AG04450 (cell line): ENCODE results near the gene ARHGAP1. TPM values are rescaled to one million over a fixed set of nuclear protein-coding genes. Genes with fewer than 3 reads are reported as not detected.
A peak's percentile ranks its signal among the peaks of the same experiment; 100 is the strongest.

Experiments
- CTCF ChIA-PET: fragments of 300-600, 350-600 bp; formaldehyde crosslinking; extraction: SDS; loops from one replicate; lab custom pipeline; 2022; ENCODE audit warnings: antibody characterized with exemption, inconsistent platforms; lab: Charles Lee
- POLR2A ChIA-PET: fragments of 350-600 bp; formaldehyde crosslinking; extraction: SDS; loops from one replicate; lab custom pipeline; 2021; ENCODE audit warnings: antibody characterized with exemption, inconsistent platforms; lab: Yijun Ruan, JAX
- DNase-seq: peaks from one replicate; pipeline ENCODE4 v3.0.0-alpha.2; 2011; ENCODE audit warnings: low read depth, low spot score
- H3K27ac ChIP-seq: one replicate; pipeline ENCODE4 v1.5.1; 2012; ENCODE audit warnings: low read depth, low read length, control low read depth
- H3K27me3 ChIP-seq: one replicate; pipeline ENCODE4 v1.6.0; 2012; ENCODE audit warnings: low read length; ENCODE audit not compliant: control insufficient read depth, insufficient read depth
- H3K4me3 ChIP-seq: 2 replicates; pipeline ENCODE4 v1.5.1; 2011; ENCODE audit warnings: mild to moderate bottlenecking, low read depth, low read length, control low read depth
- H3K9me3 ChIP-seq: 2 replicates; pipeline ENCODE4 v1.5.1; 2012; ENCODE audit warnings: low read length; ENCODE audit not compliant: control insufficient read depth, insufficient read depth
- polyA plus RNA-seq: library from polyadenylated mRNA; depleted of rRNA; stranded (reverse); fragments of >200 nt; gene quantifications from 2 replicates; pipeline ENCODE4 v1.2.3, GENCODE V29; 2011
- TF ChIP-seq, protein P1 (sequence below): IDR thresholded peaks from 2 replicates; pipeline ENCODE4 v1.5.1; 2011; ENCODE audit warnings: low read depth, low read length, control low read depth, inconsistent platforms

Gene ARHGAP1
- polyA plus RNA-seq, 1 experiment: 42.4 TPM

DNA sequence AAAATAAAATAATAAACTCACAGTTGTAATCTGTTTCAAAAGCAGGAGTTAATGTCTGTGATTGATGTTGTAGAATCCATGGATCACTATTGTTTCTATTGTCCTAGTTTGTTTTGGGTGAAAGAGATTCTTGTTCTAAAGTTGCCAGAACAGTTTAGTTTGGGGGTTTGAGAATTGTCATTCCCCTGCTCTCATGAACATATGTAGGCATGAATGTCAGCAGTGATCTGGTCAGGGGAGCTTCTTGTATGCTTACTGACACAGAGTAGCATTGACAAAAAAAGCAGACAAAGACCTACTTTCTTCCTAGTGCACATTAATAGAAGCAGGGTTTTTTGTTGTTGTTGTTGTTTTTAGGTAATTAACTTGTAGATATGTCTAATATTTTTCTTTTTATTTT lies 38.6 kb downstream of the ARHGAP1 start:
- Histone ChIP-seq H3K9me3 (no peaks in the 10 kb centered on the region), H3K27ac (no peak overlapping the region), H3K27me3 (no peaks in the 10 kb centered on the region), H3K4me3 (no peak overlapping the region)
- TF ChIP-seq, protein P1, sequence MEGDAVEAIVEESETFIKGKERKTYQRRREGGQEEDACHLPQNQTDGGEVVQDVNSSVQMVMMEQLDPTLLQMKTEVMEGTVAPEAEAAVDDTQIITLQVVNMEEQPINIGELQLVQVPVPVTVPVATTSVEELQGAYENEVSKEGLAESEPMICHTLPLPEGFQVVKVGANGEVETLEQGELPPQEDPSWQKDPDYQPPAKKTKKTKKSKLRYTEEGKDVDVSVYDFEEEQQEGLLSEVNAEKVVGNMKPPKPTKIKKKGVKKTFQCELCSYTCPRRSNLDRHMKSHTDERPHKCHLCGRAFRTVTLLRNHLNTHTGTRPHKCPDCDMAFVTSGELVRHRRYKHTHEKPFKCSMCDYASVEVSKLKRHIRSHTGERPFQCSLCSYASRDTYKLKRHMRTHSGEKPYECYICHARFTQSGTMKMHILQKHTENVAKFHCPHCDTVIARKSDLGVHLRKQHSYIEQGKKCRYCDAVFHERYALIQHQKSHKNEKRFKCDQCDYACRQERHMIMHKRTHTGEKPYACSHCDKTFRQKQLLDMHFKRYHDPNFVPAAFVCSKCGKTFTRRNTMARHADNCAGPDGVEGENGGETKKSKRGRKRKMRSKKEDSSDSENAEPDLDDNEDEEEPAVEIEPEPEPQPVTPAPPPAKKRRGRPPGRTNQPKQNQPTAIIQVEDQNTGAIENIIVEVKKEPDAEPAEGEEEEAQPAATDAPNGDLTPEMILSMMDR: no peak
- POLR2A ChIA-PET: no interaction called here
- no peak for DNase-seq
- CTCF ChIA-PET: no interaction called here

GRCh38 chr11:46659908-46660307 lies 40.5 kb downstream of the ARHGAP1 start:
- Histone ChIP-seq H3K27me3 (no peaks in the 10 kb centered on the region), H3K27ac (no peak overlapping the region), H3K9me3 (no peaks in the 10 kb centered on the region), H3K4me3 (no peak overlapping the region)
- peak; percentile 49 for DNase-seq
- CTCF ChIA-PET: interaction anchor here (0.6 kb wide), 1 partner anchor 155 kb away, joined by 5 read pairs; no protein-coding TSS in a partner anchor
- TF ChIP-seq, protein P1: no peak
- POLR2A ChIA-PET: interaction anchor here (0.7 to 1.0 kb wide), 2 partner anchors 11 to 17 kb away, joined by 3 to 5 read pairs; no protein-coding TSS in a partner anchor

GRCh38 chr11:46658259-46658658 lies 42.2 kb downstream of the ARHGAP1 start:
- POLR2A ChIA-PET: interaction anchor here (0.7 to 1.0 kb wide), 2 partner anchors 40 to 76 kb away, joined by 3 to 6 read pairs; no protein-coding TSS in a partner anchor
- Histone ChIP-seq H3K9me3 (no peaks in the 10 kb centered on the region), H3K4me3 (no peak overlapping the region), H3K27me3 (no peaks in the 10 kb centered on the region), H3K27ac (peak overlapping the region; percentile 34)
- CTCF ChIA-PET: no interaction called here
- peak; percentile 39 for DNase-seq
- TF ChIP-seq, protein P1: no peak

DNA sequence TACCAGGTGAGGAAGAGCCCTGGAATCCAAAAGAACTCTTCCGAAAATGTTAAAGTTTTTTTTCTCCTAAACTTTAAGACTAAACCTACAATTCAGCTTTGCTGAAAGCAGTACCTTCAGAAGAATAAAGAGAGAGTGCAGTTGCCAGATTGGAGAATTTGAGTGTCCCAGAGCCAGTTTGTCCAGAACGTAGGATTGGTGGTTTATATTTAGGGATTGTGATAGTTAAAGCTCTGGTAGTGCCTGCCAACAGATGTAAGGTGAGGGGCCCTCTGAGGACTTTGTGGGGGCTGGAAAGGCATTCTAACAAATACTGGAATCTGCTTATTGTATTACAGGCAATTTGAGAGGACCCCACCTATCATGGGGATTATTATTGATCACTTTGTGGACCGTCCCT lies 43.2 kb downstream of the ARHGAP1 start:
- peak overlapping the region; percentile 3 for H3K27ac ChIP-seq
- TF ChIP-seq, protein P1: no peak
- no peaks in the 10 kb centered on the region for H3K9me3 ChIP-seq
- DNase-seq: no peak
- ChIA-PET CTCF (no interaction called here), POLR2A (interaction anchor here (0.9 kb wide), 1 partner anchor 63 kb away, joined by 3 read pairs; no protein-coding TSS in a partner anchor)
- H3K27me3 ChIP-seq: no peaks in the 10 kb centered on the region
- no peak overlapping the region for H3K4me3 ChIP-seq

GRCh38 chr11:46655631-46656030 lies 44.8 kb downstream of the ARHGAP1 start:
- no peak for DNase-seq

More at GRCh38 chr11:46655631-46656030, 44.8 kb downstream of the ARHGAP1 start:
- Histone ChIP-seq H3K27me3 (no peaks in the 10 kb centered on the region), H3K4me3 (no peak overlapping the region), H3K27ac (no peak overlapping the region), H3K9me3 (no peaks in the 10 kb centered on the region)
- POLR2A ChIA-PET: no interaction called here
- CTCF ChIA-PET: no interaction called here
- TF ChIP-seq, protein P1: no peak
